ENCODE results near the gene RHBDD1. TPM values are rescaled to one million over a fixed set of nuclear protein-coding genes. Genes with fewer than 3 reads are reported as not detected.

The RHBDD1 gene
- total RNA-seq, 1 donor from 2014 or later, result 3.7 TPM

DNA sequence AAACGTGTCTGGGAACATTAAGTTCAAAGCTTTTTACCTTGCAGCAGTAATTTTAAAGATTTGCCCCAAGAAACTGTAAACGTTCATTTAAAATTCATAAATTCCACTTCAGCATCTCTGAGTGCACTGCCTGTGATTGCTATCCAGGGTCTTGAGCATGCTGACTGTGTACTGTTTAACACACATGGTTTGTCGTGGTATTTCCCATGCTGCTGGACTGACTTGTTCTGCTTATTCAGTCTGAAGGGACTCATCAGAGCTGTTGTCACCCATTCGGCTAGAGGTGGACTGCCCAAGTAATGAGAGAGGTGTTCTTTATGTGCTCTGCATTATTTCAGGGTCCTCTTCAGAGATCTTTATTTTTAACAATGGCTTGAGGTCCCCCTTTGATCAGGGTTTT lies 53.1 kb downstream of the RHBDD1 start:
- TF ChIP-seq CTCF (IDR thresholded peaks at IDR 0.05), result no peak
- Histone ChIP-seq H3K27ac (no peak overlapping the region), H3K9me3 (no peaks in the 10 kb centered on the region), H3K36me3 (no peaks in the 10 kb centered on the region), H3K4me1 (no peaks in the 10 kb centered on the region), H3K27me3 (no peaks in the 10 kb centered on the region), H3K4me3 (no peak overlapping the region)
- DNase-seq (ENCODE audit: low spot score in 2 of 2), result no peak
- intact Hi-C loops (cut with DNase I), result no loop called here

DNA sequence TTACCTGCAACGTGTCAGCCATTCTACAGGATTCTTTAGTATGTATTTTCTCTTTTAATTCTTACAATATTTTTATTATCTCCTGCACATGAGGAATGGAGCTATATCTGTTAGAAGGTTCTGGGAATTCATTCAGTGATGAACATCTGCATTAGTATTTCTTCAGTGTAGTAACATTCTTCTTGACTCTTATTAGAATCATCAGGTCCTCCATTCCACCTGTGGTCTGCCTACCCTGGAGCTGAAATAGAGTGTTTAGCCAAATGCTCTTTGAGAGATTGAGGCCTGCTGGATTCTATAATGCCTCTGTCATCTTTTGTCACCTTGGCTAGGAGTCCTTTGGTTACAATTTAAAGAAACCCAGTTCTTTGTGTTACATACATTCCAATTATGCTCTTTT lies 54.4 kb downstream of the RHBDD1 start:
- H3K9me3 ChIP-seq, result no peaks in the 10 kb centered on the region
- intact Hi-C loops (cut with DNase I), result no loop called here
- no peak overlapping the region for H3K27ac ChIP-seq
- TF ChIP-seq CTCF (IDR thresholded peaks at IDR 0.05), result no peak
- no peaks in the 10 kb centered on the region for H3K4me1 ChIP-seq
- H3K4me3 ChIP-seq, result no peak overlapping the region
- no peak for DNase-seq (ENCODE audit: low spot score in 2 of 2)
- H3K27me3 ChIP-seq, result no peaks in the 10 kb centered on the region
- H3K36me3 ChIP-seq, result no peaks in the 10 kb centered on the region

GRCh38 chr2:226891780-226892590 lies 56.1 kb downstream of the RHBDD1 start:
- intact Hi-C loops (cut with DNase I), result no loop called here
- TF ChIP-seq CTCF (IDR thresholded peaks at IDR 0.05), result no peak

DNA sequence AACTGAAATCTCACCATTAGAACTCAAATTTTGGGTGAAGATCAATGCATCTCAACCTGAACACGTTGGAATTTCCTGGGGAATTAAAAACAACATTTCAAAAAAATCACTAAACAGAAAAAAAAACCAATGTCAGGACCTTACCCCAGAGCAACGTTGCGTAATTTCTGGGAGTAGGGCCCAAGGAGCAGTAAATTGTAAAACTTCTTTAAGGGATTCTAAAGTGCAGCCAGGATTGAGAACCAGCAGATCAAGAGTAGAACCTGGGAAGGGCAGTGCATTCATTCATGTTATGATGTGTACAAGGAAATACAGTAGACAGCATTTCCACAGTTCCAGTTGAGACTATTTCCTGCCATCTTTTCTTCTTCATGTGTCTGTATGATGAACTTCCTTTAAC lies 56.9 kb downstream of the RHBDD1 start:
- intact Hi-C loops (cut with DNase I), result no loop called here
- Histone ChIP-seq H3K27ac (no peak overlapping the region), H3K9me3 (no peaks in the 10 kb centered on the region), H3K27me3 (no peaks in the 10 kb centered on the region), H3K36me3 (peaks cover 0 to 6% of the 10 kb centered on the region in 2 donors), H3K4me3 (no peak overlapping the region), H3K4me1 (no peaks in the 10 kb centered on the region)
- no peak for TF ChIP-seq CTCF (IDR thresholded peaks at IDR 0.05)
- DNase-seq (ENCODE audit: low spot score in 2 of 2), result no peak

More at GRCh38 chr2:226891780-226892590, 56.1 kb downstream of the RHBDD1 start:
- H3K4me3 ChIP-seq, result no peak overlapping the region
- H3K4me1 ChIP-seq, result no peaks in the 10 kb centered on the region
- no peak for DNase-seq (ENCODE audit: low spot score in 2 of 2)
- no peaks in the 10 kb centered on the region for H3K9me3 ChIP-seq
- H3K27ac ChIP-seq, result no peak overlapping the region
- H3K27me3 ChIP-seq, result no peaks in the 10 kb centered on the region
- peaks cover 0 to 2% of the 10 kb centered on the region in 2 donors for H3K36me3 ChIP-seq

- no peaks in the 10 kb centered on the region for H3K4me1 ChIP-seq
- no peak for TF ChIP-seq CTCF (IDR thresholded peaks at IDR 0.05)
- H3K9me3 ChIP-seq, result no peaks in the 10 kb centered on the region
- H3K4me3 ChIP-seq, result no peak overlapping the region
- H3K36me3 ChIP-seq, result peaks cover 0 to 6% of the 10 kb centered on the region in 2 donors
- no peak for DNase-seq (ENCODE audit: low spot score in 2 of 2)
- intact Hi-C loops (cut with DNase I), result no loop called here
- H3K27me3 ChIP-seq, result no peaks in the 10 kb centered on the region
- H3K27ac ChIP-seq, result no peak overlapping the region
Observed at GRCh38 chr2:226893216-226893615, 57.4 kb downstream of the RHBDD1 start.

Measured in ascending aorta (tissue), 2 donors.